GM10847 (cell line): ENCODE data around the gene NAALADL1.

Source experiments
- POLR2A ChIP-seq: IDR thresholded peaks from 2 replicates; pipeline ENCODE4 v1.6.1; 2011; ENCODE audit not compliant: insufficient read length; ENCODE audit errors: extremely low read depth

NAALADL1 gene, protein sequence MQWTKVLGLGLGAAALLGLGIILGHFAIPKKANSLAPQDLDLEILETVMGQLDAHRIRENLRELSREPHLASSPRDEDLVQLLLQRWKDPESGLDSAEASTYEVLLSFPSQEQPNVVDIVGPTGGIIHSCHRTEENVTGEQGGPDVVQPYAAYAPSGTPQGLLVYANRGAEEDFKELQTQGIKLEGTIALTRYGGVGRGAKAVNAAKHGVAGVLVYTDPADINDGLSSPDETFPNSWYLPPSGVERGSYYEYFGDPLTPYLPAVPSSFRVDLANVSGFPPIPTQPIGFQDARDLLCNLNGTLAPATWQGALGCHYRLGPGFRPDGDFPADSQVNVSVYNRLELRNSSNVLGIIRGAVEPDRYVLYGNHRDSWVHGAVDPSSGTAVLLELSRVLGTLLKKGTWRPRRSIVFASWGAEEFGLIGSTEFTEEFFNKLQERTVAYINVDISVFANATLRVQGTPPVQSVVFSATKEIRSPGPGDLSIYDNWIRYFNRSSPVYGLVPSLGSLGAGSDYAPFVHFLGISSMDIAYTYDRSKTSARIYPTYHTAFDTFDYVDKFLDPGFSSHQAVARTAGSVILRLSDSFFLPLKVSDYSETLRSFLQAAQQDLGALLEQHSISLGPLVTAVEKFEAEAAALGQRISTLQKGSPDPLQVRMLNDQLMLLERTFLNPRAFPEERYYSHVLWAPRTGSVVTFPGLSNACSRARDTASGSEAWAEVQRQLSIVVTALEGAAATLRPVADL

DNA sequence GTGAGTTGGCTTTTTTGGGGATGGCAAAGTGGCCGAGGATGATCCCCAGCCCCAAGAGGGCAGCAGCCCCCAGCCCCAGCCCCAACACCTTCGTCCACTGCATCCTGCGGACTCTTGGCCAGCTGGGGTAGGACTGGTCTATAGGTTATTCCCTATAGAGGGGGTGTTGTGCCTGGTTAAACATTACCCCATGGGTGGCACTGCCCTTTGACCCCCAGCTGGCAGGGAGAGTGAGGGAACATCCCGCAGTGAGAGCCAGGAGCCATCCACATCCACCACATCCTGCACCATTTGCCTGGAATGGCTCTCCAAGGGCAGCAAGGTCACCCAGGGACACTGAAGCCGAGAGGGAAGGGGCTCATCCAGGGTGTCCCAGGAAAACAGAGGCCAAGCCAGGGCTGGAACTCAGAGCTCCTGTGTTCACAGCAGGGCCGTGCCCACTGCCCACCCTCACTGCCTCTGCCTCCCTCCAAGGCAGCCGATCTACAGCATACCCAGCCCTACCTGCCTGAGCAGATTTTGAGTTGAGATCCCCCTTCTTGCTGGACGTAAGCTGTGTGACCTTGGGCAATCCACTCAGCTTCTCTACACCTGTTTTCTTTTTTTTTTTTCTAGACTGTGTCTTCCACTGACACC lies at the start of gene NAALADL1:
Gene NAALADL1 (minus strand): TSS at position 135 of the 636 bp plus-strand sequence. CDS start 32 bp downstream, at position 103.
- TF ChIP-seq POLR2A, result no peak

GRCh38 chr11:65107751-65108468 lies 49.6 kb upstream of the NAALADL1 start:
- TF ChIP-seq POLR2A, result no peak

- no peak for TF ChIP-seq POLR2A
Observed at GRCh38 chr11:65107078-65107477, 48.7 kb upstream of the NAALADL1 start.

DNA sequence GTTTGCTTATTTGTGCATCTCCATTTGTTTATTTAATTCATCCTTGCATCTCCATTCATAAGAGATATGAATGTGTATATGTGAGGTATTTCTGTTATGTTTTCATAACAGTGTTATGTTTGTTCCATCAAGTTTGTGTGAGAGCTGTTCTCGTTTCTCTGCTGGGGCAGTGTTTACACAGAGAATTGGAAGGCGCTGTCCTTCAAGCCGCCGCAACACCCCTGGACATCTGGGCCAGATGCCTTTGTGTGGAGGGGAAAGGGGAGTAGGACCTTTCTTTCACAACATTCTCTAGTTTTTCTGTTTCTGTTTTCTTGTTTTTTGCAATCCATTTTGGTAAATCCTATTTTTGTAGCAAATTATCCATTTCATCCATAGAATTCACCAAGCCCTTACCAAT lies 46.3 kb upstream of the NAALADL1 start:
- no peak for TF ChIP-seq POLR2A

- no peak for TF ChIP-seq POLR2A
Observed at GRCh38 chr11:65103476-65103875, 45.1 kb upstream of the NAALADL1 start.

GRCh38 chr11:65102142-65103095 lies 44.1 kb upstream of the NAALADL1 start:
- no peak for TF ChIP-seq POLR2A

DNA sequence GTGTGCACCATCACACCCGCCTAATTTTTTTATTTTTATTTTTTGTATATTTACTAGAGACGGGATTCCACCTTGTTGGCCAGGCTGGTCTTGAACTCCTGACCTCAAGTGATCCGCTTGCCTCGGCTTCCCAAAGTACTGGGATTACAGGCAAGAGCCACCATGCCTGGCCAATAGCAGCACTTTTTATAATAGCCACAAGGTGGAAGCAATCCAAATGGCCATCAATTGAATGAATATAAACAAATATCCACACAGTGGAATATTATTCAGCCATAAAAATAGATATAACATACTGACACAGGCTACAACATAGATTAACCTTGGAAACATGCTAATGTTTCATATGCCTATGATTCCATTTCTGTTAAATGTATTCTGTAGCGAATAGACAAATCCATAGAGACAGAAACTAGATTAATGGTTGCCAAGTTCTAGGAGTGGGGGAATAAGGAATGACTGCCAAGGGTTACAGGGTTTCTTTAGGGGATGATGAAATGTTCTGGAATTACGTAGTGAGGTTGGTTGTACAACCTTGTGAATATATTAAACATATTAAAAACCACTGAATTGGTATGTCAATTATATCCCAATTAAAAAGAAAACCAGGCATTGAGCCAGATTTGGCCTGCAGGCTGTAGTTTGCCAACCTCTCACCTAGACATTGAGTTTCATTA lies 42.5 kb upstream of the NAALADL1 start:
- no peak for TF ChIP-seq POLR2A

GRCh38 chr11:65096926-65097325 lies 38.6 kb upstream of the NAALADL1 start:
- no peak for TF ChIP-seq POLR2A

DNA sequence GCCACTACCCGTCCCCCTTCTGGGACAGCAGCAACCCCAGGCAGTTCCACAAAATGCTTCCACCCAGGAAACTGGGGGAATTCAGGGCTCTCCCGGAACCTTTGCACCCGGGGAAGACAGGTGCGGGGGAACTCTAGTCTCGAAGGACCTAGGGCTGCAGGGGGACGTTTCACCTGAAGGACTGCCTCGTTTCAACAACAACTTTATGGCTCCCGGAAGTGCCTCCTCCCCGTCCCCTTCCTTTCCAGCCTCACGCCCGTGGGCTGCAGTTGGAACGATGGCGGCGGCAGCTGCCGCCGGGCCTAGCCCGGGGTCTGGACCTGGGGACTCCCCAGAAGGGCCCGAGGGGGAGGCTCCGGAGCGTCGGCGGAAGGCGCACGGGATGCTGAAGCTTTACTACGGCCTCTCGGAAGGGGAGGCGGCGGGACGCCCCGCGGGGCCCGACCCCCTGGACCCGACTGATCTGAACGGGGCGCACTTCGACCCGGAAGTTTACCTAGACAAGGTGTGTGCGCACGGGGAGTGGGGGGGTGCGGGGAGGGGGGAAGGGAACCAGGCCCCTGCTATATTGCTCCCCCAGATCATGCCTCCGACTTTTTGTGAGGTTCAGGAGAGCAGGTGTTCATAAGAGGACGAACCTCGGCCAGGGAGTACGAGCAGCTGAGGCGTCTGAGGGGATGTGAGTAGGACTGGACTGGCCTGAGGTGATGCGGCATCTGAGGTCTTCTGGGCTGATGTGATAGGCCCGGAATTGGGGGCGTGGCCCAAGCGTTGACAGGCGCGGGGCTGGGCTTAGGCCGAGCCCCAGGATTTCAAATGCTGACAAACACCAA lies 37.8 kb upstream of the NAALADL1 start, which contains the start of gene VPS51:
Gene VPS51 (plus strand): TSS at position 241 of the 833 bp plus-strand sequence. CDS start 37 bp downstream, at position 278.
- peak; percentile 80 for TF ChIP-seq POLR2A

GRCh38 chr11:65095427-65095826 lies 37.1 kb upstream of the NAALADL1 start:
- TF ChIP-seq POLR2A, result no peak

DNA sequence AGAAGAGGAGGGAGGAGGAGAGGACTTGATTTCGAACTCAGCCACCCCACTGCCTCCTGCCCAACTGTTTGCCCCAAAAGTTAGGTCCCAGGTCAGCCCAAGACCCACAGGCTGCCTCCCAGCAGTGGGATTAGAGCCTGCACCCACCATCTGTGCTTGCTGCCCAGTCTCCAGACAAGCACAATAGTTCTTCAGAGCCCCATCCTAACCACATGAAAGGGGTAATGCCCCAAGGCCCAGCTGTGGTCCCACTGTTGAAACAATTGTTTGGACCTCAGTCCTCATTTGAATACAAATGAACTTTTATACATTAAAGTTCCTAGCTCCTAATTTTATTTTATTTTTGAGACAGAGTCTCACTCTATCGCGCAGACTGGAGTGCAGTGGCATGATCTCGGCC lies 32.3 kb upstream of the NAALADL1 start:
- TF ChIP-seq POLR2A, result no peak

- TF ChIP-seq POLR2A, result no peak
Observed at GRCh38 chr11:65089621-65090020, 31.3 kb upstream of the NAALADL1 start.

- no peak for TF ChIP-seq POLR2A
Observed at GRCh38 chr11:65087827-65088226, 29.5 kb upstream of the NAALADL1 start.
